GM12878 (cell line): ENCODE measurements around the gene PPP1CC. TPM values are rescaled to one million over a fixed set of nuclear protein-coding genes. Genes with fewer than 3 reads are reported as not detected.

ENCODE experiments used
- ATAC-seq: fragments of 200-7000 bp; cut with Tn5 transposase; 3 replicates; pipeline ENCODE4 v1.9.1; 2020; ENCODE audit warnings: mild to moderate bottlenecking, moderate library complexity
- BruUV-seq: library from RNA; stranded (reverse); fragments of 400-500 nt; replicated peaks from 2 replicates; lab custom pipeline; 2021; lab: Mats Ljungman, UMichigan
- CTCF ChIA-PET: fragments of 300-600 bp; sonication (Branson Sonifier 250); formaldehyde crosslinking; extraction: SDS; loops from one replicate; lab custom pipeline; 2021; ENCODE audit warnings: inconsistent platforms; lab: Yijun Ruan, JAX
- POLR2A ChIA-PET: fragments of 350-600 bp; formaldehyde crosslinking; extraction: SDS; loops from one replicate; lab custom pipeline; 2021; ENCODE audit warnings: inconsistent platforms; lab: Charles Lee
- RAD21 ChIA-PET: fragments of 300-600 bp; sonication (Branson Sonifier 250); formaldehyde crosslinking; loops from one replicate; lab custom pipeline; 2023; ENCODE audit warnings: antibody characterized with exemption; ENCODE audit not compliant: unreplicated experiment; lab: Charles Lee
- SMC1A ChIA-PET: fragments of 300-600 bp; sonication (Branson Sonifier 250); formaldehyde crosslinking; loops from one replicate; lab custom pipeline; 2023; ENCODE audit not compliant: unreplicated experiment, uncharacterized antibody; lab: Charles Lee
- DNase-seq: peaks from one replicate; pipeline ENCODE4 v3.0.0-alpha.2; 2011; ENCODE audit warnings: low read depth, low spot score
- FAIRE-seq: peaks from 3 replicates; lab custom pipeline; 2011; peaks lifted over from hg19 to GRCh38; lab: Jason Lieb, UNC
- H2AFZ ChIP-seq: 2 replicates; pipeline ENCODE4 v1.6.0; 2011; ENCODE audit warnings: low read depth, low read length, control low read depth; ENCODE audit not compliant: control insufficient read depth
- H3K27ac ChIP-seq: 2 replicates; pipeline ENCODE4 v1.5.1; 2011; ENCODE audit warnings: control low read depth; ENCODE audit not compliant: control insufficient read depth, insufficient read depth
- H3K27me3 ChIP-seq, 2 experiments: replicated peaks in 1 of 2; 2 replicates each; pipeline versions ENCODE4 v1.6.0 to v1.6.1; 2011; ENCODE audit warnings: low read length in 1 of 2; ENCODE audit not compliant: control insufficient read depth in 2 of 2, insufficient read depth in 2 of 2
- H3K36me3 ChIP-seq, 2 experiments: 2 replicates each; pipeline ENCODE4 v1.5.1; 2011; ENCODE audit warnings: low read length in 1 of 2; ENCODE audit not compliant: control insufficient read depth in 2 of 2, insufficient read depth in 2 of 2
- H3K4me1 ChIP-seq: 2 replicates; pipeline ENCODE4 v1.6.1; 2011; ENCODE audit warnings: mild to moderate bottlenecking, low read length, moderate library complexity, mixed read lengths; ENCODE audit not compliant: control insufficient read depth, insufficient read depth
- H3K4me2 ChIP-seq: 2 replicates; pipeline ENCODE4 v1.6.0; 2011; ENCODE audit warnings: control low read depth; ENCODE audit not compliant: control insufficient read depth, insufficient read depth
- H3K4me3 ChIP-seq: fragments of 200-600 bp; sonication (generic); 2 replicates; pipeline ENCODE4 v1.5.1; 2016
- H3K79me2 ChIP-seq: 2 replicates; pipeline ENCODE4 v1.6.0; 2011; ENCODE audit warnings: low read length; ENCODE audit not compliant: control insufficient read depth, insufficient read depth
- H3K9ac ChIP-seq: 2 replicates; pipeline ENCODE4 v1.8.0; 2011; ENCODE audit warnings: low read length, control low read depth, mixed read lengths; ENCODE audit not compliant: control insufficient read depth, insufficient read depth
- H3K9me3 ChIP-seq: replicated peaks from 3 replicates; pipeline ENCODE4 v1.5.1; 2011; ENCODE audit warnings: mild to moderate bottlenecking, low read length; ENCODE audit not compliant: control insufficient read depth, insufficient read depth
- H4K20me1 ChIP-seq: 2 replicates; pipeline ENCODE4 v1.6.0; 2011; ENCODE audit not compliant: control insufficient read depth, insufficient read depth
- CBFB ChIP-seq: IDR thresholded peaks from 2 replicates; pipeline ENCODE4 v1.6.1; 2016; ENCODE audit warnings: antibody characterized with exemption, low read depth
- CBX5 ChIP-seq: sonication (generic); IDR thresholded peaks from 2 replicates; pipeline ENCODE4 v1.6.1; 2016; ENCODE audit warnings: low read depth, moderate library complexity, mild to moderate bottlenecking, inconsistent platforms
- CREB1 ChIP-seq: IDR thresholded peaks from 2 replicates; pipeline ENCODE4 v1.6.1; 2012; ENCODE audit warnings: low read depth, mild to moderate bottlenecking, inconsistent platforms
- E2F8 ChIP-seq: fragments of 450-650 bp; IDR thresholded peaks from 2 replicates; pipeline ENCODE4 v1.6.1; 2018; ENCODE audit warnings: mild to moderate bottlenecking, low read depth, moderate library complexity; ENCODE audit not compliant: partially characterized antibody
- EED ChIP-seq: sonication (generic); IDR thresholded peaks from 2 replicates; pipeline ENCODE4 v1.6.1; 2016; ENCODE audit warnings: antibody characterized with exemption, low read depth
- EP300 ChIP-seq, 2 experiments: fragments of 150-350 bp in 1 of 2; IDR thresholded peaks; 2 replicates each; pipeline ENCODE4 v1.6.1; 2011 to 2012; ENCODE audit warnings: low read depth in 2 of 2, low read length in 2 of 2, borderline replicate concordance in 1 of 2, improper control_type of control experiment in 1 of 2, inconsistent platforms in 1 of 2; ENCODE audit not compliant: control insufficient read depth in 1 of 2
- HDAC2 ChIP-seq: fragments of 200-600 bp; sonication (generic); IDR thresholded peaks from 2 replicates; pipeline ENCODE4 v1.6.1; 2017
- IKZF2 ChIP-seq, 2 experiments: fragments of 450-650 bp; IDR thresholded peaks; 2 replicates each; pipeline ENCODE4 v1.6.1; 2017; ENCODE audit warnings: mild to moderate bottlenecking in 2 of 2, moderate library complexity in 2 of 2
- LARP7 ChIP-seq: fragments of 450-650 bp; IDR thresholded peaks from 2 replicates; pipeline ENCODE4 v1.6.1; 2017; ENCODE audit warnings: mild to moderate bottlenecking
- MTA2 ChIP-seq: fragments of 450-650 bp; IDR thresholded peaks from 2 replicates; pipeline ENCODE4 v1.6.1; 2016; ENCODE audit warnings: low read depth, mild to moderate bottlenecking, moderate library complexity
- MTA3 ChIP-seq: IDR thresholded peaks from 2 replicates; pipeline ENCODE4 v1.6.1; 2012; ENCODE audit warnings: low read length, inconsistent platforms, borderline replicate concordance
- MYB ChIP-seq: fragments of 150-350 bp; IDR thresholded peaks from 2 replicates; pipeline ENCODE4 v1.6.1; 2014; ENCODE audit warnings: mild to moderate bottlenecking, low read depth, low read length, borderline replicate concordance
- NFYA ChIP-seq: IDR thresholded peaks from 2 replicates; pipeline ENCODE4 v1.6.1; 2011; ENCODE audit warnings: low read depth, mild to moderate bottlenecking, low read length, improper control_type of control experiment, borderline replicate concordance
- POLR2AphosphoS2 ChIP-seq: IDR thresholded peaks from 2 replicates; pipeline ENCODE4 v1.6.1; 2011; ENCODE audit warnings: low read depth, mild to moderate bottlenecking, low read length, improper control_type of control experiment, moderate library complexity
- SP1 ChIP-seq: IDR thresholded peaks from one replicate; pipeline ENCODE4 v1.6.1; 2011; ENCODE audit warnings: low read depth, low read length
- STAT1 ChIP-seq: fragments of 450-650 bp; conservative IDR thresholded peaks from 2 replicates; pipeline ENCODE4 v1.6.1; 2014; ENCODE audit warnings: antibody characterized with exemption, mild to moderate bottlenecking
- SUZ12 ChIP-seq: fragments of 200-600 bp; sonication (generic); IDR thresholded peaks from one replicate; pipeline ENCODE4 v1.6.1; 2018; ENCODE audit warnings: antibody characterized with exemption, mild to moderate bottlenecking; ENCODE audit not compliant: unreplicated experiment
- TCF12 ChIP-seq: IDR thresholded peaks from 2 replicates; pipeline ENCODE4 v1.6.1; 2011; ENCODE audit warnings: low read depth, mild to moderate bottlenecking, low read length
- YY1 ChIP-seq: IDR thresholded peaks from 2 replicates; pipeline ENCODE4 v1.6.1; 2011; ENCODE audit warnings: low read depth, mild to moderate bottlenecking, low read length
- ZNF217 ChIP-seq: fragments of 450-650 bp; IDR thresholded peaks from 2 replicates; pipeline ENCODE4 v1.6.1; 2017; ENCODE audit warnings: antibody characterized with exemption, mild to moderate bottlenecking
- WGBS: methylation state at CpG from one replicate; pipeline ENCODE4 v1.1.6; 2016; ENCODE audit warnings: low lambda C conversion rate; ENCODE audit not compliant: insufficient replicate concordance, insufficient coverage; ENCODE audit errors: missing lambda C conversion rate; 5-methylcytosine and 5-hydroxymethylcytosine counted together
- in situ Hi-C: fragments of 300-500 bp; cut with MboI; formaldehyde crosslinking; loops from 9 replicates; pipeline ENCODE4 v1.14.3; 2018; ENCODE audit warnings: mixed read lengths
- intact Hi-C: fragments of 100-400 bp; cut with micrococcal nuclease; formaldehyde crosslinking; loops from one replicate; pipeline ENCODE4 v1.14.2; 2022; ENCODE audit not compliant: unreplicated experiment
- polyA plus RNA-seq, 11 experiments: library from polyadenylated mRNA; depleted of rRNA in 4 of 11; unstranded in 6 of 11; stranded (reverse) in 5 of 11; fragments of >200 nt; fragmentation: Nextera tagmentation in 4 of 11; fragmentation: Illumina TruSeq in 1 of 11; extraction: Ambion mirVana in 4 of 11; extraction: Trizol in 1 of 11; gene quantifications; 1 replicate in 1 of 11; 2 replicates in 10 of 11; pipeline versions ENCODE4 v1.2.1 to v1.2.3, GENCODE V29; 2011 to 2016; ENCODE audit warnings: inconsistent platforms in 2 of 11, missing spikeins in 2 of 11, low read depth in 1 of 11
- total RNA-seq, 4 experiments: library from RNA; depleted of rRNA in 3 of 4; stranded (reverse); fragments of >200 nt in 3 of 4; fragmentation: Illumina TruSeq in 1 of 4; extraction: Trizol in 1 of 4; gene quantifications; 2 replicates each; pipeline versions ENCODE4 v1.2.1 to v1.2.3, GENCODE V29; 2013 to 2021
- TF ChIP-seq, protein P1 (sequence below): fragments of 450-650 bp; conservative IDR thresholded peaks from 2 replicates; pipeline ENCODE4 v1.6.1; 2017; ENCODE audit warnings: mild to moderate bottlenecking, moderate library complexity

The PPP1CC gene
- total and polyA plus RNA-seq, 10 of the 15 experiments (the other 5 are each of a cell fraction or from before 2014, with no cell fraction given) = 64.4 to 279 (median 157) TPM

GRCh38 chr12:110684312-110684836 lies 58.3 kb downstream of the PPP1CC start:
- no peak for DNase-seq
- intact Hi-C loops = no loop called here
- ChIA-PET RAD21 (interaction anchor here (0.7 to 3.6 kb wide), 5 partner anchors 13 to 65 kb away, joined by 3 to 43 read pairs (median 7); no protein-coding TSS in a partner anchor), SMC1A (interaction anchor here (0.7 to 8.3 kb wide), 9 partner anchors 9 to 71 kb away, joined by 3 to 80 read pairs (median 5); no protein-coding TSS in a partner anchor), POLR2A (interaction anchor here (0.5 to 5.1 kb wide), 4 partner anchors 16 to 78 kb away, joined by 5 to 80 read pairs (median 6); no protein-coding TSS in a partner anchor), CTCF (interaction anchor here (0.8 to 1.4 kb wide), 4 partner anchors 8 to 16 kb away, joined by 3 read pairs; no protein-coding TSS in a partner anchor)
- peak; percentile 2; the same call in 2 of the 3 replicates for ATAC-seq
- in situ Hi-C loops = no loop called here
- Histone ChIP-seq H3K79me2 (peaks cover 70% of the 10 kb centered on the region), H3K27me3 (no peaks in the 10 kb centered on the region), H4K20me1 (no peaks in the 10 kb centered on the region), H3K4me1 (peaks cover 29% of the 10 kb centered on the region), H2AFZ (no peak overlapping the region; the same call in 1 of the 2 replicates), H3K4me3 (peak overlapping the region; percentile 90), H3K9ac (peak overlapping the region; percentile 49; the same call in 1 of the 2 replicates), H3K36me3 (peaks cover 2 to 23% of the 10 kb centered on the region in 2 experiments; a peak in 2 of 4 replicates), H3K9me3 (no peaks in the 10 kb centered on the region; the same call in 2 of the 3 replicates), H3K4me2 (peak overlapping the region; percentile 43), H3K27ac (peak overlapping the region; percentile 68)
- FAIRE-seq = no peak
- 26% methylated on average over 7 of the region's 7 CpGs for WGBS
- BruUV-seq = no TSS peak
- peak; percentile 42; the same call in 1 of the 2 replicates for TF ChIP-seq MTA2
- 0 out of 2 replicates have a peak, but pooled peaks have one; percentile 28 for TF ChIP-seq POLR2AphosphoS2
- TF ChIP-seq SP1 = no peak
- TF ChIP-seq MYB = no peak
- TF ChIP-seq EED = no peak
- no peak for TF ChIP-seq YY1
- no peak for TF ChIP-seq LARP7
- TF ChIP-seq, protein P1, sequence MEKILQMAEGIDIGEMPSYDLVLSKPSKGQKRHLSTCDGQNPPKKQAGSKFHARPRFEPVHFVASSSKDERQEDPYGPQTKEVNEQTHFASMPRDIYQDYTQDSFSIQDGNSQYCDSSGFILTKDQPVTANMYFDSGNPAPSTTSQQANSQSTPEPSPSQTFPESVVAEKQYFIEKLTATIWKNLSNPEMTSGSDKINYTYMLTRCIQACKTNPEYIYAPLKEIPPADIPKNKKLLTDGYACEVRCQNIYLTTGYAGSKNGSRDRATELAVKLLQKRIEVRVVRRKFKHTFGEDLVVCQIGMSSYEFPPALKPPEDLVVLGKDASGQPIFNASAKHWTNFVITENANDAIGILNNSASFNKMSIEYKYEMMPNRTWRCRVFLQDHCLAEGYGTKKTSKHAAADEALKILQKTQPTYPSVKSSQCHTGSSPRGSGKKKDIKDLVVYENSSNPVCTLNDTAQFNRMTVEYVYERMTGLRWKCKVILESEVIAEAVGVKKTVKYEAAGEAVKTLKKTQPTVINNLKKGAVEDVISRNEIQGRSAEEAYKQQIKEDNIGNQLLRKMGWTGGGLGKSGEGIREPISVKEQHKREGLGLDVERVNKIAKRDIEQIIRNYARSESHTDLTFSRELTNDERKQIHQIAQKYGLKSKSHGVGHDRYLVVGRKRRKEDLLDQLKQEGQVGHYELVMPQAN = no peak
- no peak for TF ChIP-seq E2F8
- peak; percentile 29 to 48; a peak in 1 of 4 replicates for TF ChIP-seq IKZF2 (IDR thresholded peaks at IDR 0.05)
- no peak for TF ChIP-seq HDAC2
- no peak for TF ChIP-seq ZNF217
- no peak for TF ChIP-seq MTA3
- TF ChIP-seq STAT1 = no peak
- TF ChIP-seq CREB1 = no peak
- no peak for TF ChIP-seq TCF12
- TF ChIP-seq CBFB = no peak
- TF ChIP-seq EP300 (IDR thresholded peaks at IDR 0.05; ENCODE audit: borderline replicate concordance in 1 of 2, control insufficient read depth in 1 of 2, low read depth in 2 of 2, low read length in 2 of 2) = 0 out of 4 replicates have a peak, but pooled peaks of 1 of the 2 experiments have one; percentile 13
- TF ChIP-seq SUZ12 = no peak
- TF ChIP-seq NFYA = no peak
- no peak for TF ChIP-seq CBX5
